GM18867 (cell line): ENCODE data around the gene RANBP1.

ENCODE experiments used
- ATAC-seq: cut with Tn5 transposase; IDR thresholded peaks from one replicate; pipeline ENCODE4 v1.9.1; 2021; ENCODE audit warnings: mild to moderate bottlenecking, moderate library complexity; ENCODE audit not compliant: unreplicated experiment

RANBP1 gene

GRCh38 chr22:20133930-20134549 is 18.1 kb downstream of the RANBP1 start:
- no peak for ATAC-seq

GRCh38 chr22:20135265-20135664 is 19.4 kb downstream of the RANBP1 start:
- no peak for ATAC-seq

- no peak for ATAC-seq
These were observed 20.1 kb downstream of the RANBP1 start for GRCh38 chr22:20135806-20136602.

DNA sequence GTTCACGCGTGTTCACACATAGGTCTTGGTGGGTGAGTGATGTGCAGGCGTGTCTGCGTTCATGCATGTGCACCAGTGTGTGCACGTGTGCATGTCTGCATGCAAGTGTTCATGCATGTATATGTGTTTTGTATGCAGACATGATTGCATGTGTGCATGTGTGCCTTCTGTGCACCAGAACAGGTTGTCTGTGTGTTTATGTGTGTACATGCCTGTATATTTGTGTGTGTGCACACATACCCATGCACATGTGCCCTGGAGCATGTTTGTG is 20.6 kb downstream of the RANBP1 start:
- ATAC-seq, result no peak

GRCh38 chr22:20137113-20137512 is 21.2 kb downstream of the RANBP1 start:
- ATAC-seq, result no peak

DNA sequence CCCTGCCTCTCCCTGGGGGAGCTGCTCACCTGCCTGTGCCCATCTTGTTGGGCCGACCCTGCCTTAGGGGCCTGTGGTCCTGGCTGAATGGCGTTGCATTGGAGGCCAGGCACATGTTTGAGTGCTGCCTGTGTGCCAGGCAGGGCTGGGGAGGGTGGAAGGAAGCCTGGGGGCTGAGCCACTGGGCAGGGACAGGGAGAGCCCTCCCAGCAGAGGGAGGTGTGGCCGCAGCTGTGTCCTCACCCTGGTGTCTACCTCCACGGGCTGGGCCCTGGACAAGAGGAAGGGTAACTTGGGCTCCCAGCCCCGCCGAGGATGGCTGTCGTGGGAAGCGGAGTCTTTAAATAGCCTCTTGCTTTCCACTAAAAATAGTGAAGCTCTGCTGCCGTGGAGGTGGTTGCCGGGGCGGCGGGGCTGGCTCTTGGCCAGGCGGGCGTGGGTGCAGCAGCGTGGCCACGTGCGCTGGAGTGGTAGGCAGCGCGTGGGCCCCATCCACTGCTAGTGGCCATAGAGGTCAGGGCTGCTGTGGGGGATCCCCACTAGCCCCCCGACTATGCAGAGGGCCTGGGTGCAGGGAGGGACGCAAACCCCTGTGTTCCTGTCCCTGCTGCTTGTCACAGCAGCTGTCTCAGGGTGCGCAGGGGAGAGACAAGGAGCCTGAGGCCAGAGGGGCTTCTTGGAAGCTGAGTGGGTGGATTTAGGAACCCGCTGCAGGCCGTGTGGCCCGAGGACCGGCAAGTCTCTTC is 21.9 kb downstream of the RANBP1 start:
- no peak for ATAC-seq

- no peak for ATAC-seq
These were observed 22.5 kb downstream of the RANBP1 start for GRCh38 chr22:20138417-20138738.

DNA sequence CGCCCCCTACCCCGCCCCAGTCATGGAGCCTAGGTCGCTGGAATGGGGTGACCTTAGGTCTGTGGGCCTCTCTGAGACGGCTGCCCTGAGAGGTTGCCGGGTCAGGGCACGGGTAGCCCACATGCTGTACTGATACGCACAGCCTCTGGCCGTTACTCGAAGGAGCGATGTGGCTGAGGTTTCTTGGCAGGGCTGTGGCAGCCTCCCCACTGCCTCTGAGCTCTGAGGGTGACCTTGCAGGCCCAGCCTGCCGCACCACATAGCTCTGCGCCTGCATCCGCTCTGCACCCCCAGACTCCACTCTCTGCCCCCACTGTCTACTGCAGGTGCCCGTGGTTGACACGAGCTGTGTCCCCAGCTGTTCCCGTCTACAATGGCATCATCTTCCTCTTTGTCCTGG is 23.0 kb downstream of the RANBP1 start:
- no peak for ATAC-seq

GRCh38 chr22:20139391-20140106 is 23.6 kb downstream of the RANBP1 start:
- no peak for ATAC-seq

GRCh38 chr22:20140107-20140445 is 24.2 kb downstream of the RANBP1 start:
- no peak for ATAC-seq

- no peak for ATAC-seq
These were observed 24.6 kb downstream of the RANBP1 start for GRCh38 chr22:20140521-20140964.

DNA sequence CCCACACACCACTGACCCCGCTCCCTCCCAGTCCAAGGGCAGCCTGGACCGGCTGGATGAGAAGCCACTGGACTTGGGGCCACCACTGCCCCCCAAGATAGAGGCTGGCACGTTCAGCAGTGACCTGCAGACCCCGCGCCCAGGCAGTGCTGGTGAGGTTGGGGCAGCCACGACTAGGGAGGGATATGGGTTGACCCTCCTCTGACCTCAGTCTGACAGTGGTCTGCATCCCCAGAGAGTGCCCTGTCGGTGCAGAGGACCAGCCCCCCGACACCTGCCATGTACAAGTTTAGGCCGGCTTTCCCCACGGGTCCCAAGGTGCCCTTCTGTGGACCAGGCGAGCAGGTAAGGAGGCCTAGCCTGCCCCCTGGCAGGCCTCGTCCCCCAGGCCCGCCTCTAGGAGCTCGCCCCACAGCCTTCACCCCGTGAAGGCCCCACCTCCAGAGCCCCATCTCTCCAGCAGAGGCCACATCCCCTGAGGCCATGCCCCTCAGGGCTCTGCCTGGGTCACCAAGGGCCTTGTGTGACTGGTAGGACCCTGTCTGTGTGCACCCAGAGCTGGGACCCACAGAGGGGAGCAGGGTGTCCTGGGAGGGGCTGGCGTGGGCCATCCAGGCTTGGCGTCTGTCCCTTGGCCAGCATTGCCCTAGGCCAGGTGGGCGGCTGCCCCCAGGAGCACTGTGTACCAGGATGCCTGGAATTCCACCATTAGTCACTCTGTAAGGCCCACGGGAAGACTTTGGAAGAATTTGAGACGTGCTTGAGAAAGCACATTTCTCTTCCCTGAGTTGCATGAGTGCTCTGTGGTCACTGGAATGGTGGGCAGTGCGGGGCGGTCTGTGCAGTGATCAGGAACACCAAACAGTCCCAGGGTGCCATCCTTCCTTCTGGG is 25.5 kb downstream of the RANBP1 start:
- ATAC-seq, result no peak

GRCh38 chr22:20142711-20143621 is 27.1 kb downstream of the RANBP1 start:
- no peak for ATAC-seq

DNA sequence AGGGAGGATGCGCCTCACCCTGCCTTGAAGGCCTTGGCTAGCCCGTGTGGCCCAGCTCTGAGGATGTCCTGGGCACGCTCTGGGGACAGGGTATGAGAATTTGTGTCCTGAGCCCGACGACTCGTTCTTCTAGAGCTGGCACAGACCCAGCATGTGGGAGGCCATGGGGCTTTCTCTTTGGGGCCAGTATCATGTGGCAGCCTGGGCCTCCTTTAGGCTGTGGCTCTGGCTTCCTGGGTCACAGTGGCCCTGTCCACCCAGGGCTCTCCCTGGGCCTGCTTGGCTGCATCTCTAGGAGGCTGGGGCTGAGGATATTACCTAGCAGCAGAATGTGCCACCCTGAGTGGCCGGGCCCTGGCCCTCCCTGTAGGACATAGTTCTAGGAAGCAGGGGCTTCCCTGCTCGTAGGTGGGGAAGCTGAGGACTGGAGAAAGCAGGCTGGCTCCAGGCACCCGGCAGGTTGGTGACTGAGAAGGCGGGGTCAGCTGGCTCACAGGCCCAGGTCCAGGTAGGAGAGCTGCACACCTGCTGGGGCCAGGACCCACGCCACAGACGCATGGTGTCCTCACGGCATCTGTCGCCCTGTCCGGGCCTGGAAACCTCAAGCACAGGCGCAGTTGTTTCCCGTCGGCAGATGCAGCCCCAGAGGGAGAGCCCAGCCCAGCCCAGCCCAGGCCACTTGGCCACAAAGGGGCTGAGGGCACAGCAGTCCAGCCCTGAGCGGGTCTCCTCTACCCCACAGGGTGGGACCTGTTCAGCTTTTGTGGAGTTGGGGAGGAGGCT is 28.2 kb downstream of the RANBP1 start:
- ATAC-seq, result no peak

DNA sequence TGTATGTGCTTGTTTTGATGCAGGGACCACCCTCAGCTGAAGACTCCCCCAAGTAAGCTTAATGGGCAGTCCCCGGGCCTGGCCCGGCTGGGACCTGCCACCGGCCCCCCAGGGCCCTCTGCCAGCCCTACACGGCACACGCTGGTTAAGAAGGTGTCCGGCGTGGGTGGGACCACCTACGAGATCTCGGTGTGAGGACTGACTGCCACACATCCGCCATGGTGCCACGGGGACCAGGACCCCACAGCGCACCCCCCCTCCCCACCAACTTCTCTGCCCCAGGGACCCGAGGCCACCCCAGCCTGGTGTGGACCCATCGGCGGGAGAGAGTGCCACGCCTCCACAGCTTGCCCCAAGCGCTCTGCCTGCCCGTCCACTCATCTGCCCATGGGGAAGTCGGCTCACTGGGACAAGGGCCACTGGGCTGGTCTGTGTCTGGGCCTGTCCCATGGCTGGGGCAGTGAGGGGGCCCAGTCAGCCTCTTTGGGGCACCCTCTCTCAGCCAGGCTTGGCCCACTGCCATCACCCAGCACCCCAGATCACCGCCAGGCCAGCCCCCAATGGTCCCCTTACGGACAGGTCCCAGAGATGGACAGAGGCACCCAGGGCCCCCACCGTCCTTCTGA is 29.4 kb downstream of the RANBP1 start:
- no peak for ATAC-seq

GRCh38 chr22:20145832-20146223 is 29.9 kb downstream of the RANBP1 start:
- ATAC-seq, result no peak

GRCh38 chr22:20146777-20147176 is 30.9 kb downstream of the RANBP1 start:
- no peak for ATAC-seq

DNA sequence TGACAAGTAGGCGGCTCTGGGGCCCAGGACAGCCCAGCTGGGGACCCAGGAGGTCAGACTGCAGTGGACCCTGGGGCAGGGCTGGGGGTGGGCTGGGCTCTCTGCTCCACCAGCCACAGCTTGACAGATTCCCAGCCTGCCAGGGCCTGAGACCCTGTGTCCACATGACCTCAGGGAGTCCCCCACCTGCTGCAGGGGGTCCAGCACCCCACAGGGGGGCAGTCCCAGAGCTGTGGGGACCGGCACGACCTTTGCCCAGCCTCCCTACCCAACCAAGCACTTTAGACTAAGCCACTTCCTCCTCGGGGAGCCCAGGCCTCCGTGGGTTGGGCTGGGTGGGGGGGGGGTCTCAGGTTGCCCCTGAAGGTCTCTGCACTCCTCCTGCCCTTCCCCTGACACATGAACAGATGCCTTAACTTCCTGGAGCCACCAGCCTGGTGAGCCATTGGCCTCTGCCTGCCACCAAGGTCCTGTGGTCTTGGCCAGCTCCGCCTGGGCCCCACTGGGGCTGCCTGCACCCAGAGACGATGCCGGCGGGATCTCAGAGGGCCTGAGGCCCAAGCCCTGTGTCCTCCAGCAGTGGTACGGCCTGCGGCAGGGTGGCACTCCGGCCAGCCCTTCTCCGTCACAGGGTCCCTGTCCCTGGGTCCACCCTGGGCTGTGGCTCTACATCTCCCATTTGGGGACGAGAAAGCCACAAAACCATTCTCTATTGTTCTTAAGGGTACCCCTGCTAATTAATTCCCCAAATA is 31.5 kb downstream of the RANBP1 start:
- no peak for ATAC-seq
